Osteocyte (in vitro differentiated cells): ENCODE data around the gene TEX29. TPM values are rescaled to one million over a fixed set of nuclear protein-coding genes. Genes with fewer than 3 reads are reported as not detected.

ENCODE experiments used
- DNase-seq: peaks from one replicate; pipeline ENCODE4 v3.0.0; 2021; ENCODE audit warnings: mixed read lengths; ENCODE audit not compliant: unreplicated experiment; ENCODE audit errors: extremely low spot score
- H3K27ac Mint-ChIP-seq: one replicate; pipeline ENCODE4 v1.8.0; 2021; ENCODE audit warnings: mild to moderate bottlenecking, mixed read lengths; ENCODE audit not compliant: unreplicated experiment
- H3K27me3 Mint-ChIP-seq: one replicate; pipeline ENCODE4 v1.8.0; 2021; ENCODE audit warnings: mixed read lengths; ENCODE audit not compliant: unreplicated experiment
- H3K36me3 Mint-ChIP-seq: one replicate; pipeline ENCODE4 v1.8.0; 2021; ENCODE audit warnings: mixed read lengths; ENCODE audit not compliant: unreplicated experiment
- H3K4me1 Mint-ChIP-seq: one replicate; pipeline ENCODE4 v1.8.0; 2021; ENCODE audit warnings: mixed read lengths; ENCODE audit not compliant: unreplicated experiment
- H3K4me3 Mint-ChIP-seq: one replicate; pipeline ENCODE4 v1.8.0; 2021; ENCODE audit warnings: mild to moderate bottlenecking, moderate library complexity, mixed read lengths; ENCODE audit not compliant: unreplicated experiment
- H3K9me3 Mint-ChIP-seq: one replicate; pipeline ENCODE4 v1.8.0; 2021; ENCODE audit warnings: mixed read lengths; ENCODE audit not compliant: unreplicated experiment
- CTCF ChIP-seq: fragments of 200-600 bp; sonication (generic); IDR thresholded peaks from 2 replicates; pipeline ENCODE4 v1.5.0; 2021; ENCODE audit warnings: antibody characterized with exemption, mild to moderate bottlenecking, moderate library complexity
- total RNA-seq: library from RNA; stranded (reverse); gene quantifications from 2 replicates; pipeline ENCODE4 v1.2.1, GENCODE V29; 2021

TEX29 gene
- total RNA-seq, 1 donor from 2014 or later = 1.9 TPM

- Mint-ChIP-seq H3K27me3 (no peaks in the 10 kb centered on the region), H3K36me3 (peaks cover 40% of the 10 kb centered on the region), H3K4me1 (peaks cover 7% of the 10 kb centered on the region), H3K27ac (no peak overlapping the region), H3K9me3 (no peaks in the 10 kb centered on the region), H3K4me3 (no peak overlapping the region)
- TF ChIP-seq CTCF = no peak
- DNase-seq = peak; percentile 77
Observed at GRCh38 chr13:111339366-111340143, 19.1 kb downstream of the TEX29 start.

GRCh38 chr13:111341886-111342285, 21.4 kb downstream of the TEX29 start:
- no peak for TF ChIP-seq CTCF
- H3K27ac Mint-ChIP-seq = no peak overlapping the region
- H3K4me3 Mint-ChIP-seq = no peak overlapping the region
- H3K4me1 Mint-ChIP-seq = peaks cover 7% of the 10 kb centered on the region
- DNase-seq = peak; percentile 75
- H3K9me3 Mint-ChIP-seq = no peaks in the 10 kb centered on the region
- peaks cover 25% of the 10 kb centered on the region for H3K36me3 Mint-ChIP-seq
- H3K27me3 Mint-ChIP-seq = no peaks in the 10 kb centered on the region

GRCh38 chr13:111342721-111343120, 22.3 kb downstream of the TEX29 start:
- H3K4me1 Mint-ChIP-seq = no peaks in the 10 kb centered on the region
- no peak overlapping the region for H3K27ac Mint-ChIP-seq
- no peak overlapping the region for H3K4me3 Mint-ChIP-seq

GRCh38 chr13:111343186-111343805, 22.9 kb downstream of the TEX29 start:
- H3K27me3 Mint-ChIP-seq = no peaks in the 10 kb centered on the region
- H3K9me3 Mint-ChIP-seq = no peaks in the 10 kb centered on the region
- H3K36me3 Mint-ChIP-seq = peaks cover 20% of the 10 kb centered on the region
- no peak overlapping the region for H3K4me3 Mint-ChIP-seq
- peak; percentile 77 for DNase-seq
- TF ChIP-seq CTCF = no peak
- H3K27ac Mint-ChIP-seq = no peak overlapping the region
- H3K4me1 Mint-ChIP-seq = no peaks in the 10 kb centered on the region

More at GRCh38 chr13:111342721-111343120, 22.3 kb downstream of the TEX29 start:
- peak; percentile 60 for DNase-seq
- H3K9me3 Mint-ChIP-seq = no peaks in the 10 kb centered on the region
- no peaks in the 10 kb centered on the region for H3K27me3 Mint-ChIP-seq
- TF ChIP-seq CTCF = no peak
- peaks cover 25% of the 10 kb centered on the region for H3K36me3 Mint-ChIP-seq

- H3K36me3 Mint-ChIP-seq = peaks cover 20% of the 10 kb centered on the region
- no peaks in the 10 kb centered on the region for H3K4me1 Mint-ChIP-seq
- DNase-seq = peak; percentile 77
- no peaks in the 10 kb centered on the region for H3K27me3 Mint-ChIP-seq
- H3K27ac Mint-ChIP-seq = no peak overlapping the region
- H3K9me3 Mint-ChIP-seq = no peaks in the 10 kb centered on the region
- H3K4me3 Mint-ChIP-seq = no peak overlapping the region
- peak; percentile 21 for TF ChIP-seq CTCF
Observed at GRCh38 chr13:111344471-111345191, 24.2 kb downstream of the TEX29 start.
